Measurements from ENCODE around the gene RAB27B.
"Not testable (repeated sequence)": the region's sequence is repeated elsewhere in the genome, so short reads cannot be mapped to it uniquely, and the experiment has no call there.

Gene RAB27B

GRCh38 chr18:54813977-54814565 lies 14.2 kb upstream of the RAB27B start:
- DNase-seq (ENCODE audit: low read depth in 3 of 3, low spot score in 1 of 3), result no peak

GRCh38 chr18:54815086-54815485 lies 13.2 kb upstream of the RAB27B start:
- DNase-seq (ENCODE audit: low read depth in 3 of 3, low spot score in 1 of 3), result no peak

GRCh38 chr18:54820785-54821275 lies 7.4 kb upstream of the RAB27B start:
- not testable (repeated sequence) for DNase-seq (ENCODE audit: low read depth in 3 of 3, low spot score in 1 of 3)

- DNase-seq (ENCODE audit: low read depth in 3 of 3, low spot score in 1 of 3), result no peak
Measured at GRCh38 chr18:54822872-54823845, 5.1 kb upstream of the RAB27B start.

GRCh38 chr18:54824761-54825160 lies 3.5 kb upstream of the RAB27B start:
- no peak for DNase-seq (ENCODE audit: low read depth in 3 of 3, low spot score in 1 of 3)

GRCh38 chr18:54825601-54826344 lies 2.5 kb upstream of the RAB27B start:
- DNase-seq (ENCODE audit: low read depth in 3 of 3, low spot score in 1 of 3), result no peak

GRCh38 chr18:54828986-54829385 lies 709 bp downstream of the RAB27B start:
- DNase-seq (ENCODE audit: low read depth in 3 of 3, low spot score in 1 of 3), result no peak

GRCh38 chr18:54829856-54830255 lies 1.6 kb downstream of the RAB27B start:
- no peak for DNase-seq (ENCODE audit: low read depth in 3 of 3, low spot score in 1 of 3)

- no peak for DNase-seq (ENCODE audit: low read depth in 3 of 3, low spot score in 1 of 3)
Measured at GRCh38 chr18:54830260-54830659, 2.0 kb downstream of the RAB27B start.

GRCh38 chr18:54830866-54831265 lies 2.6 kb downstream of the RAB27B start:
- DNase-seq (ENCODE audit: low read depth in 3 of 3, low spot score in 1 of 3), result no peak

- no peak for DNase-seq (ENCODE audit: low read depth in 3 of 3, low spot score in 1 of 3)
Measured at GRCh38 chr18:54835944-54836343, 7.7 kb downstream of the RAB27B start.

GRCh38 chr18:54843314-54843713 lies 15.0 kb downstream of the RAB27B start:
- no peak for DNase-seq (ENCODE audit: low read depth in 3 of 3, low spot score in 1 of 3)

- no peak for DNase-seq (ENCODE audit: low read depth in 3 of 3, low spot score in 1 of 3)
Measured at GRCh38 chr18:54845787-54846186, 17.5 kb downstream of the RAB27B start.

- no peak for DNase-seq (ENCODE audit: low read depth in 3 of 3, low spot score in 1 of 3)
Measured at GRCh38 chr18:54848121-54848520, 19.8 kb downstream of the RAB27B start.

- no peak for DNase-seq (ENCODE audit: low read depth in 3 of 3, low spot score in 1 of 3)
Measured at GRCh38 chr18:54849683-54850082, 21.4 kb downstream of the RAB27B start.

- DNase-seq (ENCODE audit: low read depth in 3 of 3, low spot score in 1 of 3), result no peak
Measured at GRCh38 chr18:54850598-54850997, 22.3 kb downstream of the RAB27B start.

- DNase-seq (ENCODE audit: low read depth in 3 of 3, low spot score in 1 of 3), result no peak
Measured at GRCh38 chr18:54852780-54853675, 24.8 kb downstream of the RAB27B start.

- not testable (repeated sequence) for DNase-seq (ENCODE audit: low read depth in 3 of 3, low spot score in 1 of 3)
Measured at GRCh38 chr18:54855050-54855449, 26.8 kb downstream of the RAB27B start.

- DNase-seq (ENCODE audit: low read depth in 3 of 3, low spot score in 1 of 3), result no peak
Measured at GRCh38 chr18:54856105-54856646, 27.9 kb downstream of the RAB27B start.

GRCh38 chr18:54857499-54857898 lies 29.2 kb downstream of the RAB27B start:
- no peak for DNase-seq (ENCODE audit: low read depth in 3 of 3, low spot score in 1 of 3)

All from stimulated activated CD4-positive, alpha-beta T cell treated with anti-CD3 and anti-CD28 coated beads, TNF-alpha, amount 100 ng/mL, for 1 hour (primary cell).